Measurements from ENCODE around the gene CCDC184. TPM values are rescaled to one million over a fixed set of nuclear protein-coding genes. Genes with fewer than 3 reads are reported as not detected.

Gene CCDC184
- polyA plus RNA-seq, 1 donor from 2014 or later, result 35.3 TPM

GRCh38 chr12:48160807-48161206 is 22.6 kb upstream of the CCDC184 start:
- Histone ChIP-seq H3K27me3 (ENCODE audit: insufficient read depth, low read depth, low read length) (no peaks in the 10 kb centered on the region), H3K36me3 (ENCODE audit: insufficient read depth, low read length) (no peaks in the 10 kb centered on the region), H3K9me3 (ENCODE audit: low read length) (no peaks in the 10 kb centered on the region), H2AFZ (ENCODE audit: low read depth, low read length) (no peak overlapping the region), H3F3A (ENCODE audit: insufficient read depth, low read length, poor library complexity, severe bottlenecking) (no peaks in the 10 kb centered on the region), H3K9ac (ENCODE audit: low read length) (no peak overlapping the region), H3K4me3 (ENCODE audit: low read length) (no peak overlapping the region), H3K9me2 (ENCODE audit: insufficient read depth, low read length) (no peaks in the 10 kb centered on the region), H3K27ac (ENCODE audit: low read length) (no peak overlapping the region), H3K4me2 (ENCODE audit: low read length) (no peak overlapping the region), H4K20me1 (ENCODE audit: insufficient read depth) (no peaks in the 10 kb centered on the region), H3K79me2 (replicated peaks; ENCODE audit: insufficient read depth, low read length) (peaks cover 9% of the 10 kb centered on the region)
- TF ChIP-seq EZH2 (IDR thresholded peaks at IDR 0.05; ENCODE audit: borderline replicate concordance, insufficient read depth, low read length, poor library complexity, severe bottlenecking) (no peak), EP300 (conservative IDR thresholded peaks at IDR 0.05; ENCODE audit: poor library complexity, severe bottlenecking) (no peak), MXI1 (conservative IDR thresholded peaks at IDR 0.05; ENCODE audit: poor library complexity, severe bottlenecking) (no peak), TAF1 (IDR thresholded peaks at IDR 0.05; ENCODE audit: low read depth) (no peak), RAD21 (conservative IDR thresholded peaks at IDR 0.05) (no peak), POLR2AphosphoS5 (IDR thresholded peaks at IDR 0.05) (no peak), SMC3 (conservative IDR thresholded peaks at IDR 0.05; ENCODE audit: poor library complexity) (no peak)
- TF ChIP-seq, protein P1, sequence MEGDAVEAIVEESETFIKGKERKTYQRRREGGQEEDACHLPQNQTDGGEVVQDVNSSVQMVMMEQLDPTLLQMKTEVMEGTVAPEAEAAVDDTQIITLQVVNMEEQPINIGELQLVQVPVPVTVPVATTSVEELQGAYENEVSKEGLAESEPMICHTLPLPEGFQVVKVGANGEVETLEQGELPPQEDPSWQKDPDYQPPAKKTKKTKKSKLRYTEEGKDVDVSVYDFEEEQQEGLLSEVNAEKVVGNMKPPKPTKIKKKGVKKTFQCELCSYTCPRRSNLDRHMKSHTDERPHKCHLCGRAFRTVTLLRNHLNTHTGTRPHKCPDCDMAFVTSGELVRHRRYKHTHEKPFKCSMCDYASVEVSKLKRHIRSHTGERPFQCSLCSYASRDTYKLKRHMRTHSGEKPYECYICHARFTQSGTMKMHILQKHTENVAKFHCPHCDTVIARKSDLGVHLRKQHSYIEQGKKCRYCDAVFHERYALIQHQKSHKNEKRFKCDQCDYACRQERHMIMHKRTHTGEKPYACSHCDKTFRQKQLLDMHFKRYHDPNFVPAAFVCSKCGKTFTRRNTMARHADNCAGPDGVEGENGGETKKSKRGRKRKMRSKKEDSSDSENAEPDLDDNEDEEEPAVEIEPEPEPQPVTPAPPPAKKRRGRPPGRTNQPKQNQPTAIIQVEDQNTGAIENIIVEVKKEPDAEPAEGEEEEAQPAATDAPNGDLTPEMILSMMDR (IDR thresholded peaks at IDR 0.05; ENCODE audit: poor library complexity, severe bottlenecking), result no peak
- TF ChIP-seq, protein P2, sequence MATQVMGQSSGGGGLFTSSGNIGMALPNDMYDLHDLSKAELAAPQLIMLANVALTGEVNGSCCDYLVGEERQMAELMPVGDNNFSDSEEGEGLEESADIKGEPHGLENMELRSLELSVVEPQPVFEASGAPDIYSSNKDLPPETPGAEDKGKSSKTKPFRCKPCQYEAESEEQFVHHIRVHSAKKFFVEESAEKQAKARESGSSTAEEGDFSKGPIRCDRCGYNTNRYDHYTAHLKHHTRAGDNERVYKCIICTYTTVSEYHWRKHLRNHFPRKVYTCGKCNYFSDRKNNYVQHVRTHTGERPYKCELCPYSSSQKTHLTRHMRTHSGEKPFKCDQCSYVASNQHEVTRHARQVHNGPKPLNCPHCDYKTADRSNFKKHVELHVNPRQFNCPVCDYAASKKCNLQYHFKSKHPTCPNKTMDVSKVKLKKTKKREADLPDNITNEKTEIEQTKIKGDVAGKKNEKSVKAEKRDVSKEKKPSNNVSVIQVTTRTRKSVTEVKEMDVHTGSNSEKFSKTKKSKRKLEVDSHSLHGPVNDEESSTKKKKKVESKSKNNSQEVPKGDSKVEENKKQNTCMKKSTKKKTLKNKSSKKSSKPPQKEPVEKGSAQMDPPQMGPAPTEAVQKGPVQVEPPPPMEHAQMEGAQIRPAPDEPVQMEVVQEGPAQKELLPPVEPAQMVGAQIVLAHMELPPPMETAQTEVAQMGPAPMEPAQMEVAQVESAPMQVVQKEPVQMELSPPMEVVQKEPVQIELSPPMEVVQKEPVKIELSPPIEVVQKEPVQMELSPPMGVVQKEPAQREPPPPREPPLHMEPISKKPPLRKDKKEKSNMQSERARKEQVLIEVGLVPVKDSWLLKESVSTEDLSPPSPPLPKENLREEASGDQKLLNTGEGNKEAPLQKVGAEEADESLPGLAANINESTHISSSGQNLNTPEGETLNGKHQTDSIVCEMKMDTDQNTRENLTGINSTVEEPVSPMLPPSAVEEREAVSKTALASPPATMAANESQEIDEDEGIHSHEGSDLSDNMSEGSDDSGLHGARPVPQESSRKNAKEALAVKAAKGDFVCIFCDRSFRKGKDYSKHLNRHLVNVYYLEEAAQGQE (IDR thresholded peaks at IDR 0.05; ENCODE audit: borderline replicate concordance), result no peak

GRCh38 chr12:48163150-48163747 is 20.2 kb upstream of the CCDC184 start:
- H3K9ac ChIP-seq (ENCODE audit: low read length), result no peak overlapping the region
- TF ChIP-seq EP300 (conservative IDR thresholded peaks at IDR 0.05; ENCODE audit: poor library complexity, severe bottlenecking) (no peak), EZH2 (IDR thresholded peaks at IDR 0.05; ENCODE audit: borderline replicate concordance, insufficient read depth, low read length, poor library complexity, severe bottlenecking) (no peak), TAF1 (IDR thresholded peaks at IDR 0.05; ENCODE audit: low read depth) (no peak), RAD21 (conservative IDR thresholded peaks at IDR 0.05) (no peak), SMC3 (conservative IDR thresholded peaks at IDR 0.05; ENCODE audit: poor library complexity) (no peak), POLR2AphosphoS5 (IDR thresholded peaks at IDR 0.05) (no peak), MXI1 (conservative IDR thresholded peaks at IDR 0.05; ENCODE audit: poor library complexity, severe bottlenecking) (no peak)
- TF ChIP-seq, protein P2 (IDR thresholded peaks at IDR 0.05; ENCODE audit: borderline replicate concordance), result no peak
- TF ChIP-seq, protein P1 (IDR thresholded peaks at IDR 0.05; ENCODE audit: poor library complexity, severe bottlenecking), result no peak
- no peak overlapping the region for H3K27ac ChIP-seq (ENCODE audit: low read length)

More at GRCh38 chr12:48163150-48163747, 20.2 kb upstream of the CCDC184 start:
- no peaks in the 10 kb centered on the region for H3F3A ChIP-seq (ENCODE audit: insufficient read depth, low read length, poor library complexity, severe bottlenecking)
- no peak overlapping the region for H2AFZ ChIP-seq (ENCODE audit: low read depth, low read length)
- H3K9me2 ChIP-seq (ENCODE audit: insufficient read depth, low read length), result no peaks in the 10 kb centered on the region
- no peaks in the 10 kb centered on the region for H3K36me3 ChIP-seq (ENCODE audit: insufficient read depth, low read length)
- H4K20me1 ChIP-seq (ENCODE audit: insufficient read depth), result no peaks in the 10 kb centered on the region
- no peak overlapping the region for H3K4me3 ChIP-seq (ENCODE audit: low read length)
- H3K9me3 ChIP-seq (ENCODE audit: low read length), result no peaks in the 10 kb centered on the region
- H3K4me2 ChIP-seq (ENCODE audit: low read length), result no peak overlapping the region
- H3K27me3 ChIP-seq (ENCODE audit: insufficient read depth, low read depth, low read length), result no peaks in the 10 kb centered on the region
- H3K79me2 ChIP-seq (replicated peaks; ENCODE audit: insufficient read depth, low read length), result no peaks in the 10 kb centered on the region
